ENCODE results near the gene UBASH3A. TPM values are rescaled to one million over a fixed set of nuclear protein-coding genes. Genes with fewer than 3 reads are reported as not detected.

Gene UBASH3A
- polyA plus RNA-seq, 3 donors, result 0.14 to 0.56 TPM; not detected in 1

GRCh38 chr21:42436914-42437313 is 33.2 kb downstream of the UBASH3A start:
- no peak overlapping the region for H3K27ac ChIP-seq (ENCODE audit: low read depth, low read length)

GRCh38 chr21:42437786-42438185 is 34.1 kb downstream of the UBASH3A start:
- WGBS, 3 donors, result 45 to 61% (median 60%) methylated on average over 8 of the region's 8 CpGs
- H3K27ac ChIP-seq (ENCODE audit: low read depth, low read length), result no peak overlapping the region

- no peak overlapping the region for H3K27ac ChIP-seq (ENCODE audit: low read depth, low read length)
- 82 to 89% (median 86%) methylated on average over 24 to 25 of the region's 25 CpGs for WGBS, 3 donors
Observed at GRCh38 chr21:42438316-42439205, 34.9 kb downstream of the UBASH3A start.

- H3K27ac ChIP-seq (ENCODE audit: low read depth, low read length), result no peak overlapping the region
- 74 to 77% (median 75%) methylated on average over 17 of the region's 17 CpGs for WGBS, 3 donors
Observed at GRCh38 chr21:42439284-42440186, 35.8 kb downstream of the UBASH3A start.

- H3K27ac ChIP-seq (ENCODE audit: low read depth, low read length), result no peak overlapping the region
- WGBS, 3 donors, result 74 to 80% (median 78%) methylated on average over 12 of the region's 12 CpGs
Observed at GRCh38 chr21:42440187-42440792, 36.6 kb downstream of the UBASH3A start.

GRCh38 chr21:42441963-42442362 is 38.3 kb downstream of the UBASH3A start:
- WGBS, 3 donors, result 69 to 91% (median 73%) methylated on average over 6 of the region's 6 CpGs
- no peak overlapping the region for H3K27ac ChIP-seq (ENCODE audit: low read depth, low read length)

- 86 to 91% (median 89%) methylated on average over 15 of the region's 15 CpGs for WGBS, 3 donors
- no peak overlapping the region for H3K27ac ChIP-seq (ENCODE audit: low read depth, low read length)
Observed at GRCh38 chr21:42443181-42443785, 39.6 kb downstream of the UBASH3A start.

- WGBS, 3 donors, result 80 to 87% (median 81%) methylated on average over 34 of the region's 34 CpGs
- H3K27ac ChIP-seq (ENCODE audit: low read depth, low read length), result no peak overlapping the region
Observed at GRCh38 chr21:42443876-42444744, 40.4 kb downstream of the UBASH3A start.

- H3K27ac ChIP-seq (ENCODE audit: low read depth, low read length), result no peak overlapping the region
- WGBS, 3 donors, result 78 to 82% (median 80%) methylated on average over 9 to 10 of the region's 10 CpGs
Observed at GRCh38 chr21:42444745-42445059, 41.0 kb downstream of the UBASH3A start.

GRCh38 chr21:42445311-42445710 is 41.6 kb downstream of the UBASH3A start:
- no peak overlapping the region for H3K27ac ChIP-seq (ENCODE audit: low read depth, low read length)
- 85 to 86% (median 85%) methylated on average over 7 of the region's 7 CpGs for WGBS, 3 donors

- WGBS, 3 donors, result 83 to 94% (median 93%) methylated on average over 4 of the region's 4 CpGs
Observed at GRCh38 chr21:42446531-42446930, 42.8 kb downstream of the UBASH3A start.

GRCh38 chr21:42447182-42447581 is 43.5 kb downstream of the UBASH3A start:
- whole genome bisulfite sequencing, 3 donors, result 81 to 84% (median 81%) methylated on average over 14 of the region's 14 CpGs

More at GRCh38 chr21:42446531-42446930, 42.8 kb downstream of the UBASH3A start:
- H3K27ac ChIP-seq (ENCODE audit: low read depth, low read length), result no peak overlapping the region

GRCh38 chr21:42447732-42448131 is 44.0 kb downstream of the UBASH3A start:
- WGBS, 3 donors, result 89 to 94% (median 93%) methylated on average over 10 of the region's 10 CpGs
- H3K27ac ChIP-seq (ENCODE audit: low read depth, low read length), result no peak overlapping the region

More at GRCh38 chr21:42447182-42447581, 43.5 kb downstream of the UBASH3A start:
- no peak overlapping the region for H3K27ac ChIP-seq (ENCODE audit: low read depth, low read length)

GRCh38 chr21:42448686-42449085 is 45.0 kb downstream of the UBASH3A start:
- 69 to 79% (median 75%) methylated on average over 3 of the region's 3 CpGs for WGBS, 3 donors
- H3K27ac ChIP-seq (ENCODE audit: low read depth, low read length), result no peak overlapping the region

- WGBS, 3 donors, result 93 to 98% (median 95%) methylated on average over 9 of the region's 9 CpGs
Observed at GRCh38 chr21:42451941-42452340, 48.2 kb downstream of the UBASH3A start.

GRCh38 chr21:42452401-42453223 is 48.9 kb downstream of the UBASH3A start:
- H3K27ac ChIP-seq (ENCODE audit: low read depth, low read length), result no peak overlapping the region

More at GRCh38 chr21:42451941-42452340, 48.2 kb downstream of the UBASH3A start:
- H3K27ac ChIP-seq (ENCODE audit: low read depth, low read length), result no peak overlapping the region

More at GRCh38 chr21:42452401-42453223, 48.9 kb downstream of the UBASH3A start:
- 85 to 92% (median 86%) methylated on average over 22 of the region's 22 CpGs for WGBS, 3 donors

Data from adipose tissue (tissue), 3 donors.